Measurements from ENCODE around the gene RPS2.

GRCh38 chr16:2003231-2003826, 38.7 kb upstream of the RPS2 start:
- TF ChIP-seq, protein P1, sequence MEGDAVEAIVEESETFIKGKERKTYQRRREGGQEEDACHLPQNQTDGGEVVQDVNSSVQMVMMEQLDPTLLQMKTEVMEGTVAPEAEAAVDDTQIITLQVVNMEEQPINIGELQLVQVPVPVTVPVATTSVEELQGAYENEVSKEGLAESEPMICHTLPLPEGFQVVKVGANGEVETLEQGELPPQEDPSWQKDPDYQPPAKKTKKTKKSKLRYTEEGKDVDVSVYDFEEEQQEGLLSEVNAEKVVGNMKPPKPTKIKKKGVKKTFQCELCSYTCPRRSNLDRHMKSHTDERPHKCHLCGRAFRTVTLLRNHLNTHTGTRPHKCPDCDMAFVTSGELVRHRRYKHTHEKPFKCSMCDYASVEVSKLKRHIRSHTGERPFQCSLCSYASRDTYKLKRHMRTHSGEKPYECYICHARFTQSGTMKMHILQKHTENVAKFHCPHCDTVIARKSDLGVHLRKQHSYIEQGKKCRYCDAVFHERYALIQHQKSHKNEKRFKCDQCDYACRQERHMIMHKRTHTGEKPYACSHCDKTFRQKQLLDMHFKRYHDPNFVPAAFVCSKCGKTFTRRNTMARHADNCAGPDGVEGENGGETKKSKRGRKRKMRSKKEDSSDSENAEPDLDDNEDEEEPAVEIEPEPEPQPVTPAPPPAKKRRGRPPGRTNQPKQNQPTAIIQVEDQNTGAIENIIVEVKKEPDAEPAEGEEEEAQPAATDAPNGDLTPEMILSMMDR (conservative IDR thresholded peaks at IDR 0.05; ENCODE audit: low read length): no peak
- no peak for TF ChIP-seq EZH2phosphoT487 (IDR thresholded peaks at IDR 0.05; ENCODE audit: borderline replicate concordance, low read depth, low read length)

Data from OCI-LY7 (cell line).